ENCODE data around the gene RETREG3. TPM values are rescaled to one million over a fixed set of nuclear protein-coding genes. Genes with fewer than 3 reads are reported as not detected.
"Not testable (repeated sequence)": the region's sequence is repeated elsewhere in the genome, so short reads cannot be mapped to it uniquely, and the experiment has no call there.

Gene RETREG3
- polyA plus RNA-seq, 2 of the 4 experiments (the other 2 are of a cell fraction), result 24.2 to 28.3 TPM

DNA sequence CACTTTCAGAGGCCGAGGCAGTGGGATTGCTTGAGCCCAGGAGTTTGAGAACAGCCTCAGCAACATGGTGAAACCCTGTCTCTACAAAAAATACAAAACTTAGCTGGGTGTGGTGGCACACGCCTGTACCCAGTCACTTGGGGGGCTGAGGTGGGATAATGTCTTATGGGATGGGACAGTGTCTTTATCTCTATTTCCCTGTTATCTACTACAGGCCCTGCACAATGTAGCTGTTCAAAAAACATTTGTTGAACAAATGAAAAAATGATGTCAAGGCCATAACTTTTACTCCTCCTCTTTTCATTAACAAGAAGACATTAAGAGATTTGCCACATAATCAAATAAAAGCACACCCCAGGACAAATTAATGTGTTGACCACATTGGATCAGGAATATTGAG is 14.1 kb upstream of the RETREG3 start:
- Histone ChIP-seq H3K9me3 (no peaks in the 10 kb centered on the region), H3K4me1 (peaks cover 22% of the 10 kb centered on the region), H3K4me2 (no peak overlapping the region; the same call in 2 of the 3 replicates), H3K27ac (no peak overlapping the region), H3K4me3 (no peak overlapping the region)
- 87% methylated on average over 2 of the region's 2 CpGs for WGBS (ENCODE audit: missing lambda C conversion rate)
- CTCF ChIA-PET, result interaction anchor here (0.9 to 4.3 kb wide), 13 partner anchors 9 to 141 kb away, joined by 3 to 25 read pairs (median 6); partner anchors contain the start of genes PLEKHH3, PSMC3IP and RAMP2
- DNase-seq (ENCODE audit: low read depth in 1 of 2, low spot score in 1 of 2) (no peak), FAIRE-seq (no peak), ATAC-seq (no peak)
- POLR2A ChIA-PET, result interaction anchor here (0.6 to 1.4 kb wide), 3 partner anchors 28 to 55 kb away, joined by 3 to 8 read pairs (median 4); partner anchors contain the start of gene PLEKHH3
- no peak for TF ChIP-seq HOXB13 (CRISPR knock-in tag; IDR thresholded peaks at IDR 0.05; ENCODE audit: low read depth)
- TF ChIP-seq, protein P1, sequence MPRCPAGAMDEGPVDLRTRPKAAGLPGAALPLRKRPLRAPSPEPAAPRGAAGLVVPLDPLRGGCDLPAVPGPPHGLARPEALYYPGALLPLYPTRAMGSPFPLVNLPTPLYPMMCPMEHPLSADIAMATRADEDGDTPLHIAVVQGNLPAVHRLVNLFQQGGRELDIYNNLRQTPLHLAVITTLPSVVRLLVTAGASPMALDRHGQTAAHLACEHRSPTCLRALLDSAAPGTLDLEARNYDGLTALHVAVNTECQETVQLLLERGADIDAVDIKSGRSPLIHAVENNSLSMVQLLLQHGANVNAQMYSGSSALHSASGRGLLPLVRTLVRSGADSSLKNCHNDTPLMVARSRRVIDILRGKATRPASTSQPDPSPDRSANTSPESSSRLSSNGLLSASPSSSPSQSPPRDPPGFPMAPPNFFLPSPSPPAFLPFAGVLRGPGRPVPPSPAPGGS (IDR thresholded peaks at IDR 0.05), result no peak
- TF ChIP-seq CHD2 (IDR thresholded peaks at IDR 0.05; ENCODE audit: low read length, partially characterized antibody), result no peak
- no peak for TF ChIP-seq RAD21 (conservative IDR thresholded peaks at IDR 0.05 in 1 of 2, IDR thresholded peaks at IDR 0.05 in 1 of 2)
- TF ChIP-seq, protein P2, sequence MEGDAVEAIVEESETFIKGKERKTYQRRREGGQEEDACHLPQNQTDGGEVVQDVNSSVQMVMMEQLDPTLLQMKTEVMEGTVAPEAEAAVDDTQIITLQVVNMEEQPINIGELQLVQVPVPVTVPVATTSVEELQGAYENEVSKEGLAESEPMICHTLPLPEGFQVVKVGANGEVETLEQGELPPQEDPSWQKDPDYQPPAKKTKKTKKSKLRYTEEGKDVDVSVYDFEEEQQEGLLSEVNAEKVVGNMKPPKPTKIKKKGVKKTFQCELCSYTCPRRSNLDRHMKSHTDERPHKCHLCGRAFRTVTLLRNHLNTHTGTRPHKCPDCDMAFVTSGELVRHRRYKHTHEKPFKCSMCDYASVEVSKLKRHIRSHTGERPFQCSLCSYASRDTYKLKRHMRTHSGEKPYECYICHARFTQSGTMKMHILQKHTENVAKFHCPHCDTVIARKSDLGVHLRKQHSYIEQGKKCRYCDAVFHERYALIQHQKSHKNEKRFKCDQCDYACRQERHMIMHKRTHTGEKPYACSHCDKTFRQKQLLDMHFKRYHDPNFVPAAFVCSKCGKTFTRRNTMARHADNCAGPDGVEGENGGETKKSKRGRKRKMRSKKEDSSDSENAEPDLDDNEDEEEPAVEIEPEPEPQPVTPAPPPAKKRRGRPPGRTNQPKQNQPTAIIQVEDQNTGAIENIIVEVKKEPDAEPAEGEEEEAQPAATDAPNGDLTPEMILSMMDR (IDR thresholded peaks at IDR 0.05), result no peak
- TF ChIP-seq HOXB5 (CRISPR knock-in tag; IDR thresholded peaks at IDR 0.05), result no peak
- TF ChIP-seq KDM1A (IDR thresholded peaks at IDR 0.05; ENCODE audit: low read depth), result no peak

DNA sequence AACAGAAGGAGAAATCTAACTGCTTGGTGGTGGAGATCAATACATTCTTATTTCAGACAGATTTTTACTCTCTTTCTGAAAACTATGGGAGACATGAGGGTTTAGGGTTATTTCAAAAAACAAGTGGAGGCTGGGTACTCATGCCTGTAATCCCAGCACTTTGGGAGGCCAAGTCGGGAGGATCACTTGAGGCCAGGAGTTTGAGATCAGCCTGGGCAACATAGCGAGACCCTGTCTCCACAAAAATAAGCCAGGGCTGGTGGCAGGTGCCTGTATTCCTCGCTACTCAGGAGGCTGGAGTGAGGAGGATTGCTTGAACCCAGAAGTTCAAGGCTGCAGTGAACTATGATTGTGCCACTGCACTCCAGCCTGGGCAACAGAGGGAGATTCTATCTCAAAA is 12.8 kb upstream of the RETREG3 start:
- DNase-seq (ENCODE audit: low read depth in 1 of 2, low spot score in 1 of 2); H3K4me3 ChIP-seq; ATAC-seq; H3K27ac ChIP-seq; FAIRE-seq; POLR2A ChIA-PET; H3K4me2 ChIP-seq; H3K9me3 ChIP-seq: not testable (repeated sequence)
- WGBS (ENCODE audit: missing lambda C conversion rate), result 83% methylated on average over 3 of the region's 3 CpGs
- CTCF ChIA-PET, result interaction anchor here (1.2 to 4.3 kb wide), 5 partner anchors 40 to 142 kb away, joined by 3 to 25 read pairs (median 7); partner anchors contain the start of gene PSMC3IP
- H3K4me1 ChIP-seq, result peaks cover 27% of the 10 kb centered on the region

DNA sequence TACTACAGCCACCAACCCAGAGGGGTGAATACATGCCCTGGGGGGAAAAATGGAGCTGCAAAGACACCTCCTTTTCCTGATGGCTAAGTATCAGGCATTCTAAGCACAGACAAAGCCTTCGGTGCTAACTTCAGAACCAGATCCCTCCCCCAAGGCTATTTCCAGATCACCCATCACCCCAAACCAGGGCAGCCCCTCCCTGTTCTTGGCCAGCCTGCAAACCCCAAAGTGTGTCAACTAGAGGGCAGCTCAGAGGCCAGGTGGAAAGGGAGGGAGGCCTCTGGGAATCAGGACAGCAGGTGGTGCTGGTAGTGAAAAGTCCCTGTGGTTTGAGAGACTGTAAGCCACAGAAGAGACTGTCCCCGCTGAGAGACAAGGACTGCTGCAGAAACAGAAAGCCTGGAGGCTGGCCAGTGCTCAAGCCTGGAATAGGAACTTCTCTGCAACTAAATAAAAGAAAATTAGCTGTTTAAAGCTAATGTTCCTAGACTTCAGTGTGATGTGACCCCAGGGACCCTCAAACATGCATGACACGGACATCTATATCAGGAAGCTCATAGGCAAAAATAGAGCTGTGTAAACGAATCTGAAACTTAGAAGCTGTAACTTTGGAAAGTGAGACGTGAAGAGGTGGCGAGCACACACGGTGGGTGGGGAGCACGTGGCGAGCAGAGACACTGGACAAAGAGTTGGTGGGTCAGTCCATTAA is 9.4 kb upstream of the RETREG3 start:
- ATAC-seq (peak; percentile 83 to 85), DNase-seq (ENCODE audit: low read depth in 1 of 2, low spot score in 1 of 2) (peak; percentile 58 to 65), FAIRE-seq (no peak)
- WGBS (ENCODE audit: missing lambda C conversion rate), result 70% methylated on average over 9 of the region's 9 CpGs
- CTCF ChIA-PET, result interaction anchor here (0.6 to 7.7 kb wide), 27 partner anchors 10 to 396 kb away, joined by 3 to 75 read pairs (median 6); partner anchors contain the start of genes CCR10, PLEKHH3, PSMC3IP and RAMP2
- no peaks in the 10 kb centered on the region for H3K9me3 ChIP-seq
- TF ChIP-seq JUN (IDR thresholded peaks at IDR 0.05) (peak in 1 of 2 experiments; percentile 19; a peak in 1 of 5 replicates), SMC3 (IDR thresholded peaks at IDR 0.05) (peak; percentile 58), RAD21 (conservative IDR thresholded peaks at IDR 0.05 in 1 of 2, IDR thresholded peaks at IDR 0.05 in 1 of 2) (peak; percentile 54 to 64)
- TF ChIP-seq, protein P3, sequence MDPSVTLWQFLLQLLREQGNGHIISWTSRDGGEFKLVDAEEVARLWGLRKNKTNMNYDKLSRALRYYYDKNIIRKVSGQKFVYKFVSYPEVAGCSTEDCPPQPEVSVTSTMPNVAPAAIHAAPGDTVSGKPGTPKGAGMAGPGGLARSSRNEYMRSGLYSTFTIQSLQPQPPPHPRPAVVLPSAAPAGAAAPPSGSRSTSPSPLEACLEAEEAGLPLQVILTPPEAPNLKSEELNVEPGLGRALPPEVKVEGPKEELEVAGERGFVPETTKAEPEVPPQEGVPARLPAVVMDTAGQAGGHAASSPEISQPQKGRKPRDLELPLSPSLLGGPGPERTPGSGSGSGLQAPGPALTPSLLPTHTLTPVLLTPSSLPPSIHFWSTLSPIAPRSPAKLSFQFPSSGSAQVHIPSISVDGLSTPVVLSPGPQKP (IDR thresholded peaks at IDR 0.05; ENCODE audit: low read depth, low read length), result no peak
- TF ChIP-seq, protein P2 (IDR thresholded peaks at IDR 0.05), result peak; percentile 41
- TF ChIP-seq, protein P4, sequence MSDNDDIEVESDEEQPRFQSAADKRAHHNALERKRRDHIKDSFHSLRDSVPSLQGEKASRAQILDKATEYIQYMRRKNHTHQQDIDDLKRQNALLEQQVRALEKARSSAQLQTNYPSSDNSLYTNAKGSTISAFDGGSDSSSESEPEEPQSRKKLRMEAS (IDR thresholded peaks at IDR 0.05), result peak; percentile 41; the same call in 1 of the 2 replicates
- H3K4me1 ChIP-seq, result peaks cover 16% of the 10 kb centered on the region
- POLR2A ChIA-PET, result interaction anchor here (0.8 to 1.5 kb wide), 7 partner anchors 9 to 206 kb away, joined by 3 to 21 read pairs (median 4); partner anchors contain the start of genes BECN1, RETREG3, TUBG1 and TUBG2
- no peak overlapping the region for H3K4me3 ChIP-seq
- no peak overlapping the region for H3K27ac ChIP-seq
- H3K4me2 ChIP-seq, result no peak overlapping the region
